ENCODE data around the gene MED12L.

MED12L gene

GRCh38 chr3:151175952-151176351 is 90.5 kb downstream of the MED12L start:
- CTCF ChIA-PET, result interaction anchor here (1.0 to 1.5 kb wide), 4 partner anchors 9 to 101 kb away, joined by 3 to 4 read pairs (median 3); no protein-coding TSS in a partner anchor

GRCh38 chr3:151178208-151178845 is 92.9 kb downstream of the MED12L start:
- TF ChIP-seq CTCF (IDR thresholded peaks at IDR 0.05; ENCODE audit: control extremely low read depth, extremely low read depth, low read depth, missing control alignments), result no peak
- CTCF ChIA-PET, result interaction anchor here (0.7 to 3.8 kb wide), 9 partner anchors 8 to 122 kb away, joined by 3 to 19 read pairs (median 4); no protein-coding TSS in a partner anchor
- POLR2A ChIA-PET, result no interaction called here
- no peak for DNase-seq (ENCODE audit: extremely low spot score)

More at GRCh38 chr3:151175952-151176351, 90.5 kb downstream of the MED12L start:
- DNase-seq (ENCODE audit: extremely low spot score), result no peak
- POLR2A ChIA-PET, result no interaction called here
- TF ChIP-seq CTCF (IDR thresholded peaks at IDR 0.05; ENCODE audit: control extremely low read depth, extremely low read depth, low read depth, missing control alignments), result no peak

GRCh38 chr3:151182349-151183079 is 97.0 kb downstream of the MED12L start:
- ChIA-PET CTCF (interaction anchor here (1.0 to 1.6 kb wide), 2 partner anchors 12 to 15 kb away, joined by 3 to 6 read pairs; no protein-coding TSS in a partner anchor), POLR2A (no interaction called here)
- TF ChIP-seq CTCF (IDR thresholded peaks at IDR 0.05; ENCODE audit: control extremely low read depth, extremely low read depth, low read depth, missing control alignments), result no peak
- no peak for DNase-seq (ENCODE audit: extremely low spot score)

- ChIA-PET CTCF (interaction anchor here (1.0 to 1.6 kb wide), 3 partner anchors 12 to 72 kb away, joined by 3 to 6 read pairs (median 4); no protein-coding TSS in a partner anchor), POLR2A (no interaction called here)
- DNase-seq (ENCODE audit: extremely low spot score), result no peak
- TF ChIP-seq CTCF (IDR thresholded peaks at IDR 0.05; ENCODE audit: control extremely low read depth, extremely low read depth, low read depth, missing control alignments), result no peak
Measured at GRCh38 chr3:151183265-151183671, 97.8 kb downstream of the MED12L start.

- ChIA-PET CTCF (interaction anchor here (0.7 to 3.1 kb wide), 4 partner anchors 9 to 37 kb away, joined by 3 to 11 read pairs (median 6); no protein-coding TSS in a partner anchor), POLR2A (no interaction called here)
- TF ChIP-seq CTCF (IDR thresholded peaks at IDR 0.05; ENCODE audit: control extremely low read depth, extremely low read depth, low read depth, missing control alignments), result no peak
- no peak for DNase-seq (ENCODE audit: extremely low spot score)
Measured at GRCh38 chr3:151191095-151191494, 105.6 kb downstream of the MED12L start.

- ChIA-PET CTCF (interaction anchor here (2.1 to 3.1 kb wide), 2 partner anchors 24 to 36 kb away, joined by 8 to 11 read pairs; no protein-coding TSS in a partner anchor), POLR2A (no interaction called here)
- no peak for TF ChIP-seq CTCF (IDR thresholded peaks at IDR 0.05; ENCODE audit: control extremely low read depth, extremely low read depth, low read depth, missing control alignments)
- no peak for DNase-seq (ENCODE audit: extremely low spot score)
Measured at GRCh38 chr3:151192545-151192944, 107.1 kb downstream of the MED12L start.

Measured in GM10248 (cell line).